Measurements from ENCODE around the gene SCGB1D4.

The SCGB1D4 gene

DNA sequence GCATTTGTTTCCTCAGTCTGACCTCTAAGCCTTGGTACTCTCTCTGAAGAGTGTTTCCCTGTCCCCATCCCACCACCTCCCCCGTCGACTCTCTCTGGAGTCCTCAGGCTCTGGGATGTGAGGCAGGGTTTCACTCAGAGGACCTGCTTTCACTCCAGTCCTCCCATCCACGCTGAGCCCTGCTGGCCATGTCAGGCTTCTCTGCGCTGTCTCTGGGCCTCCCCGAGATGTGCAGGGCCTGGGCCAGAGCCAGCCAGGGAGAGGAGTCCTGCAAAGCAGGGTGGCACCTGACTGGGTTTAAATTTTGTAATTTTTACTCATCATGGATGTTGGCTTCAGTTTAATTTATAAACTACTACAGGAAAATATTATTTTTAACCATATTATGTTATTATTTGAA lies 25.6 kb downstream of the SCGB1D4 start:
- DNase-seq: no peak

- no peak for DNase-seq
These were observed 29.1 kb downstream of the SCGB1D4 start, which contains the start of gene SCGB2A2 for GRCh38 chr11:62269654-62270278. Gene SCGB2A2 (plus strand): TSS chr11:62270158. CDS start chr11:62270217, 59 bp downstream.

- no peak for DNase-seq
These were observed 31.3 kb downstream of the SCGB1D4 start for GRCh38 chr11:62267576-62267975.

DNA sequence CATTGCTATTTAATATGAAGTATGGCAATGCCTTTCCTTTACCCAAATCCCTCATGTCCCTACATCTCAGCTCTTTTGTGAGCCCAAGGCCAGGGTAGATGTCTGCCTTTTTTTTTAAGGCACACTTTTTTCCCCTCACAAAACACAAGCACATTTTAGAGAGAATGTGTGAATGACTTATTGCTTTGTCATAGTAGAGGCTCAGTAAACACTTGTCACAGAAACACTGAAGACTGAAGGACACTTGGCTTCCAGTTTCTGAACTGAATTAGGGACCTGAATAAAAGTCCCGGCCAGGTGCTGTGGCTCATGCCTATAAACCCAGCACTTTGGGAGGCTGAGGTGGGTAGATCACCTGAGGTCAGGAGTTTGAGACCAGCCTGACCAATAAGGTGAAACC lies 31.8 kb downstream of the SCGB1D4 start:
- no peak for DNase-seq

DNA sequence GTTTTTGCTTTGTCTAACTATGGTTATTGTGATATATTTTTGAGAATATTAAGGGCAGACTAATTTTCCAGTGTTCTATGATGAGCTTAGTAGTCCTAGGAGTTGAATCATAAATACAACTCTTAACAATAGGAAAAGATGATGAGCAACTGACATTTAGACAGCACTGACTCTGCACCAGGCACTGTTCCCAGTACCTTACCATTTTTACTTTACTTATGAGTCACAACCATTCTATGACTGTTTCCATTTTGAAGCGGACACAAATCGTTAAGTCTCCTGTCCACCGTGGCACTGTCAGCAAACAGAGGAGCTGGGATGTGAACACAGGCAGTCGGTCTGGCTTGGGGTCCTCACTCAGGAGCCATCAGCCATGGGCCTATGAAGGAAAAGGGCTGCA lies 32.3 kb downstream of the SCGB1D4 start:
- no peak for DNase-seq

GRCh38 chr11:62264004-62264403 lies 34.9 kb downstream of the SCGB1D4 start:
- no peak for DNase-seq

DNA sequence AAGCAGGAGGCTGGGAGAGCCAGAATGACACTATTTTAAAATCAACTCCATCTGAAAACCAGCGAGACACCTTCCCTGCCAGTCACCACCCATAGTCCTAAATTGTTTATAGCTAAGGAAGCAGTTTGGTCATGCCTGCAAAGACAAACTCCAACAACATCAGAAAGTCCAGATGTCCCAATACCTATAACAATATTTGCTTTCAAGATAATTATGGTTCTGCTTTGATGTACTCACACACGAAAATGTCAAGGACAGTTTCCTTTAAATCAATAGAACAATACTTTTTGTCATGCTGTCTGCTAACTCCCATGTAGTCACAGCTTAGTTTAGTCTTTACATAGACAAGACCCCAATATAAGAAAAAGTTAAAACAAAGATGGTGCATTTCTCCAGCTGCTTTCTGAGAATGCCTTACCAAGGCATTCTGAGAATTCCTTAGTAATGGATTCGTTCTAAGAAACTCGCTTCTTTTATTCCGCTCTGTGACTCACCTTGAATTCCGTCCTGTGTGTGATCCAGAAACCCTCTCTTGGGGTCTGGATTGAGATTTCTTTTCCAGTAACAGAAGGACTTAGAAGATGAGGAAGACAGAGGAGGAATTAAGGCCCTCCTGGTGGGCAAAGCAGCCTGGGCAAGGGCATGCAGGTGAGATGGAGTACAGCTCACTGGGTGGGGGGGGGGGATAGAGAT lies 38.5 kb downstream of the SCGB1D4 start:
- DNase-seq: no peak

- no peak for DNase-seq
These were observed 42.6 kb downstream of the SCGB1D4 start for GRCh38 chr11:62256281-62256680.

- DNase-seq: no peak
These were observed 44.8 kb downstream of the SCGB1D4 start for GRCh38 chr11:62253999-62254542.

GRCh38 chr11:62251698-62252097 lies 47.2 kb downstream of the SCGB1D4 start:
- no peak for DNase-seq
